Measurements from ENCODE around the gene PPM1J.

GRCh38 chr1:112718691-112719418, 3.7 kb upstream of the PPM1J start:
- TF ChIP-seq CTCF (IDR thresholded peaks at IDR 0.05): peak; percentile 80
- no peak for TF ChIP-seq TEAD4 (IDR thresholded peaks at IDR 0.05; ENCODE audit: borderline replicate concordance, insufficient read depth)
- TF ChIP-seq NRF1 (IDR thresholded peaks at IDR 0.05; ENCODE audit: low read depth, low read length): no peak
- no peak for TF ChIP-seq TCF12 (IDR thresholded peaks at IDR 0.05)
- no peak; the same call in 1 of the 2 replicates for TF ChIP-seq MAX (IDR thresholded peaks at IDR 0.05; ENCODE audit: low read depth)
- no peak for TF ChIP-seq MEF2A (IDR thresholded peaks at IDR 0.05; ENCODE audit: borderline replicate concordance, low read depth)
- peak; percentile 71 for TF ChIP-seq RAD21 (IDR thresholded peaks at IDR 0.05; ENCODE audit: low read length)
- TF ChIP-seq POLR2AphosphoS5 (IDR thresholded peaks at IDR 0.05; ENCODE audit: low read depth, low read length): no peak
- TF ChIP-seq IRF3 (IDR thresholded peaks at IDR 0.05; ENCODE audit: low read depth, low read length): no peak
- no peak for TF ChIP-seq USF2 (IDR thresholded peaks at IDR 0.05; ENCODE audit: borderline replicate concordance, low read depth, low read length)

All from SK-N-SH (cell line).